MM.1S (cell line): Measurements from ENCODE around the gene PATZ1.

Experiments
- DNase-seq: peaks from one replicate; pipeline ENCODE4 v3.0.0-alpha.2; 2015
- H2AFZ ChIP-seq: fragments of 300-600 bp; sonication (generic); 2 replicates; pipeline ENCODE4 v1.6.0; 2016; ENCODE audit warnings: antibody characterized with exemption, low read length
- H3F3A ChIP-seq: fragments of 300-600 bp; sonication (generic); 2 replicates; pipeline ENCODE4 v1.6.1; 2016; ENCODE audit warnings: mild to moderate bottlenecking, antibody characterized with exemption, low read length, moderate library complexity, mixed read lengths; ENCODE audit not compliant: insufficient read depth
- H3K27ac ChIP-seq: fragments of 300-600 bp; sonication (generic); 2 replicates; pipeline ENCODE4 v1.5.1; 2016; ENCODE audit warnings: mild to moderate bottlenecking, low read length
- H3K27me3 ChIP-seq: fragments of 300-600 bp; sonication (generic); replicated peaks from 2 replicates; pipeline ENCODE4 v1.6.0; 2016; ENCODE audit warnings: low read length; ENCODE audit not compliant: insufficient read depth
- H3K36me3 ChIP-seq: fragments of 300-600 bp; sonication (generic); replicated peaks from 2 replicates; pipeline ENCODE4 v1.6.1; 2016; ENCODE audit warnings: mild to moderate bottlenecking, low read length, mixed read lengths; ENCODE audit not compliant: insufficient read depth
- H3K4me1 ChIP-seq: fragments of 300-600 bp; sonication (generic); 2 replicates; pipeline ENCODE4 v1.6.1; 2016; ENCODE audit warnings: low read length, mixed read lengths
- H3K4me2 ChIP-seq: fragments of 300-600 bp; sonication (generic); 2 replicates; pipeline ENCODE4 v1.6.0; 2016; ENCODE audit warnings: low read depth, low read length
- H3K4me3 ChIP-seq: fragments of 300-600 bp; sonication (generic); 2 replicates; pipeline ENCODE4 v1.5.1; 2016; ENCODE audit warnings: low read length, mixed read lengths
- H3K79me2 ChIP-seq: fragments of 300-600 bp; sonication (generic); 2 replicates; pipeline ENCODE4 v1.6.1; 2016; ENCODE audit warnings: mixed run types, low read length, mixed read lengths
- H3K9ac ChIP-seq: fragments of 300-600 bp; sonication (generic); 2 replicates; pipeline ENCODE4 v1.6.1; 2016; ENCODE audit warnings: low read length, mixed read lengths
- H3K9me2 ChIP-seq: fragments of 300-600 bp; sonication (generic); replicated peaks from 2 replicates; pipeline ENCODE4 v1.6.1; 2016; ENCODE audit warnings: mild to moderate bottlenecking, low read length, mixed read lengths; ENCODE audit not compliant: insufficient read depth
- H3K9me3 ChIP-seq: fragments of 300-600 bp; sonication (generic); replicated peaks from 2 replicates; pipeline ENCODE4 v1.6.1; 2016; ENCODE audit warnings: mild to moderate bottlenecking, low read length, mixed read lengths; ENCODE audit not compliant: insufficient read depth
- H4K20me1 ChIP-seq: fragments of 300-600 bp; sonication (generic); 2 replicates; pipeline ENCODE4 v1.6.1; 2016; ENCODE audit warnings: mild to moderate bottlenecking, low read length, moderate library complexity, mixed read lengths; ENCODE audit not compliant: insufficient read depth
- CTCF ChIP-seq: fragments of 300-600 bp; sonication (generic); IDR thresholded peaks from 2 replicates; pipeline ENCODE4 v1.5.1; 2016; ENCODE audit warnings: antibody characterized with exemption, low read length, mixed read lengths
- EZH2 ChIP-seq: fragments of 300-600 bp; sonication (generic); optimal IDR thresholded peaks from 2 replicates; pipeline ENCODE3; 2017; ENCODE audit warnings: low read depth, mild to moderate bottlenecking, antibody characterized with exemption, low read length, mixed read lengths
- EZH2phosphoT487 ChIP-seq: fragments of 300-600 bp; sonication (generic); IDR thresholded peaks from 2 replicates; pipeline ENCODE4 v1.6.1; 2018; ENCODE audit warnings: antibody characterized with exemption, low read length

Gene PATZ1

GRCh38 chr22:31345331-31346254, 553 bp downstream of the PATZ1 start:
- Histone ChIP-seq H2AFZ (peak overlapping the region; percentile 45; the same call in 1 of the 2 replicates), H3K27ac (peak overlapping the region; percentile 52; the same call in 1 of the 2 replicates), H3K9me2 (no peaks in the 10 kb centered on the region), H3F3A (peaks cover 19% of the 10 kb centered on the region), H3K27me3 (no peaks in the 10 kb centered on the region), H3K9ac (peak overlapping the region; percentile 69; the same call in 1 of the 2 replicates), H4K20me1 (no peaks in the 10 kb centered on the region), H3K4me1 (peaks cover 12% of the 10 kb centered on the region), H3K9me3 (no peaks in the 10 kb centered on the region), H3K4me3 (peak overlapping the region; percentile 83), H3K79me2 (peaks cover 21% of the 10 kb centered on the region), H3K36me3 (no peaks in the 10 kb centered on the region), H3K4me2 (peak overlapping the region; percentile 81)
- peak; percentile 90 for DNase-seq
- TF ChIP-seq CTCF (peak; percentile 72), EZH2 (no peak)

GRCh38 chr22:31344578-31345330, 1.4 kb downstream of the PATZ1 start:
- DNase-seq, result no peak

GRCh38 chr22:31344256-31344577, 1.9 kb downstream of the PATZ1 start:
- peaks cover 7% of the 10 kb centered on the region; the same call in 1 of the 2 replicates for H3K4me1 ChIP-seq
- H3K27me3 ChIP-seq, result no peaks in the 10 kb centered on the region
- no peak overlapping the region for H2AFZ ChIP-seq
- H4K20me1 ChIP-seq, result no peaks in the 10 kb centered on the region
- no peak overlapping the region for H3K4me2 ChIP-seq
- H3K79me2 ChIP-seq, result peaks cover 21% of the 10 kb centered on the region
- no peaks in the 10 kb centered on the region for H3K9me3 ChIP-seq
- no peak for DNase-seq
- H3K27ac ChIP-seq, result no peak overlapping the region
- H3K36me3 ChIP-seq, result no peaks in the 10 kb centered on the region
- no peaks in the 10 kb centered on the region for H3K9me2 ChIP-seq
- TF ChIP-seq CTCF (no peak), EZH2phosphoT487 (no peak)
- no peak overlapping the region for H3K9ac ChIP-seq
- H3K4me3 ChIP-seq, result no peak overlapping the region
- peaks cover 19% of the 10 kb centered on the region for H3F3A ChIP-seq

More at GRCh38 chr22:31344578-31345330, 1.4 kb downstream of the PATZ1 start:
- no peaks in the 10 kb centered on the region for H3K9me2 ChIP-seq
- no peak overlapping the region for H3K27ac ChIP-seq
- no peak overlapping the region for H2AFZ ChIP-seq
- H3K4me3 ChIP-seq, result peak overlapping the region; percentile 83; the same call in 1 of the 2 replicates
- no peaks in the 10 kb centered on the region for H3K36me3 ChIP-seq
- H3K4me2 ChIP-seq, result peak overlapping the region; percentile 81
- H3K9me3 ChIP-seq, result no peaks in the 10 kb centered on the region
- peaks cover 19% of the 10 kb centered on the region for H3F3A ChIP-seq
- H3K79me2 ChIP-seq, result peaks cover 21% of the 10 kb centered on the region
- no peak overlapping the region for H3K9ac ChIP-seq
- H4K20me1 ChIP-seq, result no peaks in the 10 kb centered on the region
- no peaks in the 10 kb centered on the region for H3K27me3 ChIP-seq
- peaks cover 7% of the 10 kb centered on the region; the same call in 1 of the 2 replicates for H3K4me1 ChIP-seq
- TF ChIP-seq CTCF, result no peak
